ENCODE results near the gene RSPH1. TPM values are rescaled to one million over a fixed set of nuclear protein-coding genes. Genes with fewer than 3 reads are reported as not detected.

Gene RSPH1
- total RNA-seq, 1 experiment from 2014 or later: 0.31 TPM

GRCh38 chr21:42522271-42522670, 26.2 kb upstream of the RSPH1 start:
- no peak overlapping the region for H3K4me3 Mint-ChIP-seq
- no peak overlapping the region for H2AK5ac ChIP-seq (ENCODE audit: insufficient read length, low read length)
- H3K27me3 Mint-ChIP-seq (ENCODE audit: low read depth): no peaks in the 10 kb centered on the region
- no peak overlapping the region for H3K4ac ChIP-seq (ENCODE audit: low read depth, low read length)
- H2BK20ac ChIP-seq (ENCODE audit: low read depth, low read length, poor library complexity, severe bottlenecking): no peak overlapping the region
- peaks cover 13 to 71% (median 52%) of the 10 kb centered on the region in 3 experiments; a peak in 6 of 7 replicates for H3K36me3 Mint-ChIP-seq (ENCODE audit: insufficient read depth in 1 of 3, low read depth in 3 of 3)
- no CpG with 5 or more reads among the region's 14 CpGs for WGBS (ENCODE audit: extremely low coverage, insufficient read length, low lambda C conversion rate)
- no peak overlapping the region for H3K56ac ChIP-seq (ENCODE audit: insufficient read length, low read depth, low read length)
- no peak overlapping the region for H3K18ac ChIP-seq (ENCODE audit: insufficient read length, low read depth, low read length)
- H3K9ac ChIP-seq (ENCODE audit: extremely low read depth, insufficient read length, low read length): no peak overlapping the region
- H2BK120ac ChIP-seq (ENCODE audit: low read depth, low read length, poor library complexity, severe bottlenecking): no peak overlapping the region
- no peak overlapping the region for H4K5ac ChIP-seq (ENCODE audit: insufficient read length, low read depth, low read length)
- no peaks in the 10 kb centered on the region for H4K20me1 ChIP-seq (ENCODE audit: control insufficient read depth, insufficient read depth, insufficient read length)
- H3K9me3 Mint-ChIP-seq: no peaks in the 10 kb centered on the region
- H2BK15ac ChIP-seq (ENCODE audit: low read depth, low read length): no peak overlapping the region
- no peak for TF ChIP-seq CTCF (conservative IDR thresholded peaks at IDR 0.05)
- no peak overlapping the region for H4K91ac ChIP-seq (ENCODE audit: insufficient read length, low read depth, low read length)
- no peak overlapping the region for H3K14ac ChIP-seq (ENCODE audit: insufficient read depth, low read length)
- no peak overlapping the region for H2AFZ ChIP-seq (ENCODE audit: low read length)
- no peaks in the 10 kb centered on the region for H3K9me3 ChIP-seq (ENCODE audit: control insufficient read depth, low read depth, low read length)
- H3K4me1 ChIP-seq (ENCODE audit: insufficient read depth, low read length): peaks cover 4% of the 10 kb centered on the region; the same call in 1 of the 2 replicates
- no peak overlapping the region for H4K8ac ChIP-seq (replicated peaks; ENCODE audit: insufficient read length, low read depth, low read length)
- H3K27me3 ChIP-seq (ENCODE audit: insufficient read depth, low read length): no peaks in the 10 kb centered on the region
- no peak overlapping the region for H3T11ph ChIP-seq (ENCODE audit: low read length)
- H3K4me1 Mint-ChIP-seq: peaks cover 47 to 56% of the 10 kb centered on the region in 2 experiments
- H3K27ac ChIP-seq (ENCODE audit: insufficient read length, low read depth, low read length): no peak overlapping the region
- no peak overlapping the region for H3K23ac ChIP-seq (ENCODE audit: insufficient read length, low read depth, low read length)
- no peak overlapping the region for H2BK5ac ChIP-seq (ENCODE audit: insufficient read length, low read length)
- H3K27ac Mint-ChIP-seq: no peak overlapping the region
- no peaks in the 10 kb centered on the region for H3K23me2 ChIP-seq (ENCODE audit: insufficient read length, low read depth, low read length, poor library complexity, severe bottlenecking)
- no peak overlapping the region for H2BK12ac ChIP-seq (ENCODE audit: insufficient read length, low read depth, low read length)
- no peaks in the 10 kb centered on the region for H3K79me2 ChIP-seq (ENCODE audit: insufficient read depth, low read length)
- no peaks in the 10 kb centered on the region for H3K79me1 ChIP-seq (ENCODE audit: insufficient read depth, low read depth, low read length, poor library complexity, severe bottlenecking)
- no peak overlapping the region for H3K4me2 ChIP-seq (ENCODE audit: insufficient read depth, insufficient read length, low read length)
- no peak for DNase-seq

All from H9 (cell line).